ENCODE data around the gene TDRD7.

DNA sequence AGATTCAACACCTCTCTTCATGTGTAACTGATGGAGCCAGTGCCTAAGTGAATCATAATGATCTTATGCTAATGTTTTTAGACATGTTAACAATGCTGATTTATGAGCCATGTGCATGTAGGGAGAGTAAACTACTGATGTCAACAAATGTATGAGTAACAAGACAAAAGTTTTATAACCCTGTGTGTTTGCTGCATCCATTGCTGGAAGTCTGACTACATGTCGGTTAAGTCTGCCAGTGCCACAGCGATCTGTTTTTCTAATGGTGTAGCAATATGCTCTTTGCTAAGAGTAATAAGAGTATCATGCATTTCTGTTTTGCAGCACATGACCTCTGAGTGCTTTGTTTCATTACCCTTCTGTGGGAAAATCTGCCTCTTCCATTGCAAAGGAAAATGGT lies 63.2 kb downstream of the TDRD7 start:
- TF ChIP-seq, protein P1, sequence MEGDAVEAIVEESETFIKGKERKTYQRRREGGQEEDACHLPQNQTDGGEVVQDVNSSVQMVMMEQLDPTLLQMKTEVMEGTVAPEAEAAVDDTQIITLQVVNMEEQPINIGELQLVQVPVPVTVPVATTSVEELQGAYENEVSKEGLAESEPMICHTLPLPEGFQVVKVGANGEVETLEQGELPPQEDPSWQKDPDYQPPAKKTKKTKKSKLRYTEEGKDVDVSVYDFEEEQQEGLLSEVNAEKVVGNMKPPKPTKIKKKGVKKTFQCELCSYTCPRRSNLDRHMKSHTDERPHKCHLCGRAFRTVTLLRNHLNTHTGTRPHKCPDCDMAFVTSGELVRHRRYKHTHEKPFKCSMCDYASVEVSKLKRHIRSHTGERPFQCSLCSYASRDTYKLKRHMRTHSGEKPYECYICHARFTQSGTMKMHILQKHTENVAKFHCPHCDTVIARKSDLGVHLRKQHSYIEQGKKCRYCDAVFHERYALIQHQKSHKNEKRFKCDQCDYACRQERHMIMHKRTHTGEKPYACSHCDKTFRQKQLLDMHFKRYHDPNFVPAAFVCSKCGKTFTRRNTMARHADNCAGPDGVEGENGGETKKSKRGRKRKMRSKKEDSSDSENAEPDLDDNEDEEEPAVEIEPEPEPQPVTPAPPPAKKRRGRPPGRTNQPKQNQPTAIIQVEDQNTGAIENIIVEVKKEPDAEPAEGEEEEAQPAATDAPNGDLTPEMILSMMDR (tag by site-specific recombination; IDR thresholded peaks at IDR 0.05), result no peak
- TF ChIP-seq ZNF677 (tag by site-specific recombination; IDR thresholded peaks at IDR 0.05) (no peak), ZNF138 (tag by site-specific recombination; IDR thresholded peaks at IDR 0.05; ENCODE audit: borderline replicate concordance) (no peak), ZFP69B (tag by site-specific recombination; IDR thresholded peaks at IDR 0.05) (no peak), ZNF24 (tag by site-specific recombination; IDR thresholded peaks at IDR 0.05) (no peak), ZNF302 (tag by site-specific recombination; IDR thresholded peaks at IDR 0.05; ENCODE audit: low read depth) (no peak), ZBTB1 (tag by site-specific recombination; IDR thresholded peaks at IDR 0.05) (no peak)

Data from HEK293 (cell line).